Measurements from ENCODE around the gene AQP5. TPM values are rescaled to one million over a fixed set of nuclear protein-coding genes. Genes with fewer than 3 reads are reported as not detected.
"Not testable (repeated sequence)": the region's sequence is repeated elsewhere in the genome, so short reads cannot be mapped to it uniquely, and the experiment has no call there.

Gene AQP5
- total RNA-seq, 4 donors from 2014 or later = not detected

DNA sequence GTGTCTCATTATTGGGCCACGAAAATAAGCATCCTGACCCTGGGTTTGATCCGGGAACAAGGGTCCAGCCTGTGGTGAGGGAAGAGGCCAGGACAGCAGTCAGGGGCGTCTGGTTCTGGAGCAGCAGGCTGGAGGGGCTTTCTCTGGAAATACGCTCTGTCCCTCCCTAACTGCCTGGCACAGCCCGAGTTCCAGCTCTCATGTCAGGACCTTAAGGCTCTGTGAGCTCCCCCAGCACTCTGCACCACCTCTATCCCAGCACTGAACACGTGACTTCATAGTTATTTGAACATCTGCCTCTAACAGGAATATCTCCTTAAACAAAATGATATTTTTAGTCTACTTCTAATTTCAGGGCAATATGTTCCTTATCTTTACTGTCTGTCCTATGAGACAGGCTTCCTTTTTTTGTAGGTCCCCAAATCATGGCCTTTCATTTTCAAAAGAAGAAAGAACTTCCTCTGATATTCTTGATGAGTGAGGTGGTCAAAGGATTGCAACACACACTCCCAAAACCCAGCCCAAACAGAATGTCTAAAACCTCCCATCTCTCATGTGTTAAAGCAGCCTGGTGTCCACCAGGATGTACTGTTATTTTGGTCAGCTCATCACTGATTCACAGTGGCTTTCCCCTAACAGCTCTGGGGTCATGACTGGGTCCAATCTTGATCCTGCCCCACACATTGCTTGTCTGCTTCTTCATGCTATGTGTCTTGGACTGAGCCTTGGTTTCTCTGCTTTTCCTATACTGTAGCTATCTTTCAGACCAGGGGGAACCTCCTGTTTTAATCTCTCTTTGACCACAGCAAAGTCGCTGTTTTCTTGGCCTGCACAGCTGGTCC lies 20.8 kb downstream of the AQP5 start:
- Histone ChIP-seq H3K4me1 (peaks cover 0 to 5% (median 0%) of the 10 kb centered on the region in 4 donors), H3K27ac (no peak overlapping the region)
- no peak for TF ChIP-seq POLR2A (IDR thresholded peaks at IDR 0.05)
- TF ChIP-seq, protein P1, sequence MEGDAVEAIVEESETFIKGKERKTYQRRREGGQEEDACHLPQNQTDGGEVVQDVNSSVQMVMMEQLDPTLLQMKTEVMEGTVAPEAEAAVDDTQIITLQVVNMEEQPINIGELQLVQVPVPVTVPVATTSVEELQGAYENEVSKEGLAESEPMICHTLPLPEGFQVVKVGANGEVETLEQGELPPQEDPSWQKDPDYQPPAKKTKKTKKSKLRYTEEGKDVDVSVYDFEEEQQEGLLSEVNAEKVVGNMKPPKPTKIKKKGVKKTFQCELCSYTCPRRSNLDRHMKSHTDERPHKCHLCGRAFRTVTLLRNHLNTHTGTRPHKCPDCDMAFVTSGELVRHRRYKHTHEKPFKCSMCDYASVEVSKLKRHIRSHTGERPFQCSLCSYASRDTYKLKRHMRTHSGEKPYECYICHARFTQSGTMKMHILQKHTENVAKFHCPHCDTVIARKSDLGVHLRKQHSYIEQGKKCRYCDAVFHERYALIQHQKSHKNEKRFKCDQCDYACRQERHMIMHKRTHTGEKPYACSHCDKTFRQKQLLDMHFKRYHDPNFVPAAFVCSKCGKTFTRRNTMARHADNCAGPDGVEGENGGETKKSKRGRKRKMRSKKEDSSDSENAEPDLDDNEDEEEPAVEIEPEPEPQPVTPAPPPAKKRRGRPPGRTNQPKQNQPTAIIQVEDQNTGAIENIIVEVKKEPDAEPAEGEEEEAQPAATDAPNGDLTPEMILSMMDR (IDR thresholded peaks at IDR 0.05) = no peak

GRCh38 chr12:49983892-49984291 lies 22.2 kb downstream of the AQP5 start:
- TF ChIP-seq, protein P1 (IDR thresholded peaks at IDR 0.05) = no peak
- no peak for TF ChIP-seq POLR2A (IDR thresholded peaks at IDR 0.05)
- no peaks in the 10 kb centered on the region for H3K9me3 ChIP-seq
- H3K27ac ChIP-seq = peak overlapping the region in 2 of 4 donors; percentile 9 to 44
- H3K4me3 ChIP-seq = no peak overlapping the region
- no peaks in the 10 kb centered on the region for H3K27me3 ChIP-seq
- H3K4me1 ChIP-seq = peaks cover 0 to 5% (median 0%) of the 10 kb centered on the region in 4 donors
- H3K36me3 ChIP-seq = peaks cover 0 to 2% (median 0%) of the 10 kb centered on the region in 3 donors
- DNase-seq = no peak

More for the DNA sequence above, 20.8 kb downstream of the AQP5 start:
- H3K4me3 ChIP-seq = no peak overlapping the region
- no peaks in the 10 kb centered on the region for H3K9me3 ChIP-seq
- H3K36me3 ChIP-seq = no peaks in the 10 kb centered on the region
- no peak for DNase-seq
- no peaks in the 10 kb centered on the region for H3K27me3 ChIP-seq

DNA sequence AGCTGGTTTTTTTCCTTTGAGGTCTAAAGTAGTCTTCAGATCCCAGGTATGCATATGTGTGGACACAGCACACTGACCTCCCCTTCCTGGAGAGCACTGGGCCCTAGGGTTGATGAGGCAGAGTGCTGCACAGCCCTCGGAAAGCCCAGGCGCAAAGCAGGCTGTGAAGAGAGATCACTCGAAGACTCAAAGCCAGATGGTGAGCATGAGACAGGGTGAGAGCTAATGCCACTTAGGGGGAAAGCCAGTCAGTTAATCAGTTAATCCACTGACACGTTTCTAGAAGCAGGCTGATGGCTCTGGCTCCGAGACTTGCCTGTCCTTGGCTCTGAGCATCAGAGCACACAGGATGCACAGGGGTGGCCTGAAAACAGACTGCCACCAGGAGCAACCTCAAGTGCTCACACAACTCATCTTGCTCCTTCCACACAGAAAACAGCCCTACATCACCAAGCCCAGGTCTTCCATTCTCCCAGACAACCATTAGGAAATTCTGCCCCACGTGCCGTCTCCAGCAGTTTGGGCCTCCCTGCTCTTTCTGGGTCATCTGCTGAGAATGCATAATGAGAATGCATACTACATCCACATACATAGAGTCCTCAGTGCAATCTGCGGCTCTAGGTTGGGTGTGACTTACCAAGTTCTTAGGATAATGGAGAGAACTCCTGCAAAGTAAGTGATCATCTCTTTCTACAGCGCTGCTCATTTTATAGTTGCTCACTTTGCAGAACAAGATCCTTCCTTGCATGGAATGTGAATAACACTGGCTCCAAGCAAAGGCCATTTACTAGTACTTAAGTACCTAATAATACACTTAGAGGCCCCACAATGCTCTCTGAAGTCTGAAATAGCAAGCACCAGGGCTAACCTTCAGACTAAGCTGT lies 23.0 kb downstream of the AQP5 start:
- H3K4me1 ChIP-seq = peaks cover 0 to 5% (median 0%) of the 10 kb centered on the region in 4 donors
- TF ChIP-seq, protein P1 (IDR thresholded peaks at IDR 0.05) = no peak
- TF ChIP-seq POLR2A (IDR thresholded peaks at IDR 0.05) = no peak
- no peak overlapping the region for H3K4me3 ChIP-seq
- H3K27me3 ChIP-seq = no peaks in the 10 kb centered on the region
- H3K9me3 ChIP-seq = no peaks in the 10 kb centered on the region
- no peak for DNase-seq
- peak overlapping the region in 1 of 4 donors; percentile 15 for H3K27ac ChIP-seq
- peaks cover 0 to 7% (median 0%) of the 10 kb centered on the region in 3 donors for H3K36me3 ChIP-seq

DNA sequence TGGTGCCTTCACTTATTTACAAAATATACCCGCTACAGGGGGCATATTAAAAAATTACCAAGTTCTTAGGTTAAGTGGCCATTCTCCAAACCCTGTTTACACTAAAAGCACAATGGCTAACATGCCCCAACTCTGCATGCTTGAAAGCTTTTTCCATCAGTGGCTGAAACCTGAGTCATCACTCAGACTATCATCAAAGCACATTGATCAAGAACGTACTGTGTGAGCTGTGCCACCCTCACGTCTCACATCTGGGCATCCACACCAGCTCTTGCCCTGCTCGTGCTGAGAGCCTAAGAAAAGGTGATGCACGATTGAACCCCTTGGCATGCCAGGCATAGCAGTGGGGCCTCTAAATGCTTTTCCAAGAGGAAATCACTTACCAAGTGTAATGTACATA lies 24.3 kb downstream of the AQP5 start:
- Histone ChIP-seq H3K9me3 (no peaks in the 10 kb centered on the region), H3K4me1 (peaks cover 0 to 5% (median 0%) of the 10 kb centered on the region in 4 donors), H3K36me3 (peaks cover 0 to 13% (median 0%) of the 10 kb centered on the region in 3 donors), H3K27ac (no peak overlapping the region), H3K27me3 (no peaks in the 10 kb centered on the region), H3K4me3 (no peak overlapping the region)
- no peak for DNase-seq
- TF ChIP-seq, protein P1 (IDR thresholded peaks at IDR 0.05) = no peak
- no peak for TF ChIP-seq POLR2A (IDR thresholded peaks at IDR 0.05)

DNA sequence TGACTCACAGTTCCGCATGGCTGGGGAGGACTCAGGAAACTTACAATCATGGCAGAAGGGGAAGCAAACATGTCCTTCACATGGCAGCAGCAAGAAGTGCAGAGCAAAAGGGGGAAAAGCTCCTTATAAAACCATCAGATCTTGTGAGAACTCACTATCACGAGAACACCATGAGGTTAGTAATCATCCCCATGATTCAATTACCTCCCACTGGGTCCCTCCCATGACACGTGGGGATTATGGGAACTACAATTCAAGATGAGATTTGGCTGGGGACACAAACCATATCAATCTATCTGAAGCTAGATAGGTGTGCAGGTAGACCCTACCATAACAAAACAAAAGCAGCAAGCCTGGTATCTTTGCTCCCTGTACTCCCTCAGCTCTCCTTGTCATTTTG lies 24.8 kb downstream of the AQP5 start:
- H3K36me3 ChIP-seq = peaks cover 0 to 13% (median 0%) of the 10 kb centered on the region in 3 donors
- H3K27ac ChIP-seq, H3K27me3 ChIP-seq, H3K4me1 ChIP-seq, H3K9me3 ChIP-seq, DNase-seq, H3K4me3 ChIP-seq: not testable (repeated sequence)
